ENCODE measurements around the gene CCDC57. TPM values are rescaled to one million over a fixed set of nuclear protein-coding genes. Genes with fewer than 3 reads are reported as not detected.

The CCDC57 gene
- total and polyA plus RNA-seq, 3 experiments from 2014 or later: 39.2 to 77.6 (median 69.8) TPM

DNA sequence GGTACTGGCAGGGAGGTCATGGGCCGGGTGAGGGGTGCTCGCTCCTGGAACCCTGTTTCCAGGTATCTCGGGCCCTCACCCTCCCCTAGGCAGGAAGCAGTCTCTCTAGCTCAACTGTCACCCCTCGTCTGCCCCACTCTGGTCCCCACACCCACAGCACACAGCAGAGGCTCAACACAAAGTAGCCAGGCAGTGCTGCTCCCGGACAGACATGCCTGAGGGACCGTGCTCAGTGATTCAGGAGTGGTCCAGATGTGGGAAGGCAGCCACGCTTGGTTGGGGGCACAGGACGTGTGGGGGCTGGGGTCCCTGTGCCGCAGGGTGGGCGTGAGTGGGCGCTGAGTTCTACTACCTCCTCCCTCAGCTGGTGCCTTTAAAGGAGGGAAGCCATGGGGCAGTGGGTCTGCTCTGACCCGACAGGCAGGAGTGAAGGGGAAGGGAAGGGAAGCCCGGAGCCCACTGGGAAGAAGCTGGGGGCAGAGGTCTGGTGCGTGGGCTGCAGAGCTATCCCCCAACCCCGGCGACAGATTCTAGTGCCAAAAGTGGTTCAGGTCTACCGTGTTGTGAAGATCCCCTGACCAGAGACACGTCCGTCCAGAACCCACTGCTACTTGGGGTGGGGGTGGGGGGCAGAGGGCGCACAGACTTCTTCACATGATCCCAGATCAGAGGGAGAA, 28.0 kb upstream of the CCDC57 start:
- Mint-ChIP-seq H3K4me3 (no peak overlapping the region), H3K36me3 (peaks cover 3 to 55% (median 8%) of the 10 kb centered on the region in 3 donors), H3K27me3 (no peaks in the 10 kb centered on the region), H3K9me3 (peaks cover 0 to 4% (median 0%) of the 10 kb centered on the region in 5 donors), H3K27ac (peak overlapping the region in 6 of 8 donors; percentile 23 to 71 (median 50)), H3K4me1 (peaks cover 26 to 74% (median 32%) of the 10 kb centered on the region in 3 donors)
- DNase-seq: peak in 1 of 5 donors; percentile 42
- peaks cover 43% of the 10 kb centered on the region for H3K4me1 ChIP-seq (ENCODE audit: insufficient read depth, low read length)
- H3K36me3 ChIP-seq (ENCODE audit: insufficient read depth, low read length): peaks cover 30% of the 10 kb centered on the region
- ChIA-PET CTCF (interaction anchor here (0.9 kb wide), 1 partner anchor 66 kb away, joined by 3 read pairs; no protein-coding TSS in a partner anchor), POLR2A (no interaction called here)
- H3K9me3 ChIP-seq (ENCODE audit: low read length): no peaks in the 10 kb centered on the region
- H3K27me3 ChIP-seq (ENCODE audit: insufficient read depth, low read length, poor library complexity, severe bottlenecking): no peaks in the 10 kb centered on the region
- peak overlapping the region; percentile 70 for H3K27ac ChIP-seq (ENCODE audit: low read depth, low read length)
- no peak overlapping the region for H3K4me3 ChIP-seq (ENCODE audit: low read length)

DNA sequence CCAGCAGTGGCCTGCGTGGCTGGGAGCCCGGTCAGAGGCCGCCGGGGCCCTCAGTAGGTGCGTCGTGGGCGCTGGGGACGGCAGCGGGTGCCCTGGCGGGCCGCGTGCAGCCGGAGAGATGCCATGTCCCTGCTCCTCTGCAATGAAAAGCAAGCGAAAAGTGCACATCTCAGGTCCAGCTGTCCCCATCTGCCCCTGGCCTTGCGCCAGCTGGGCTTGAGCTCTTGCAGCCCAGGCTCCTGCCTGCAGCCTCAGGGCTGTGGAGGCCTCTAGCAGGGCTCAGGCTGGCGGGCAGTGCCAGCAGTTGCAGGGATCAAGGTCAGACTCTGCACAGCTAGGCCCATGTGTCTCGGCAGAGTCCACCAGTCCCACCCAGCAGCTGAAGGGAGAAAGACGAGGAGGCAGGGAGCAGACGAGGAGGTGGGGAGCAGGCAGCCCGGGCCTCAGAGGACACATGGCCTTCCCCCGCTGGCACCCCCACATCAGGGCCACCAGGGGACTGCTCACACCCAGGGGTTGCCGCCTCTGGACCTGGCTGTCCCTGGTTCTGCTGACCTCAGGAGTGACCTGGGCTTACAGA, 27.4 kb upstream of the CCDC57 start:
- Histone ChIP-seq H3K27ac (ENCODE audit: low read depth, low read length) (peak overlapping the region; percentile 70), H3K4me1 (ENCODE audit: insufficient read depth, low read length) (peaks cover 43% of the 10 kb centered on the region), H3K4me3 (ENCODE audit: low read length) (no peak overlapping the region), H3K36me3 (ENCODE audit: insufficient read depth, low read length) (peaks cover 24% of the 10 kb centered on the region), H3K9me3 (ENCODE audit: low read length) (no peaks in the 10 kb centered on the region), H3K27me3 (ENCODE audit: insufficient read depth, low read length, poor library complexity, severe bottlenecking) (no peaks in the 10 kb centered on the region)
- H3K27ac Mint-ChIP-seq: peak overlapping the region in 5 of 8 donors; percentile 21 to 81 (median 65)
- CTCF ChIA-PET: interaction anchor here (0.9 to 1.9 kb wide), 2 partner anchors 34 to 67 kb away, joined by 3 to 7 read pairs; no protein-coding TSS in a partner anchor
- POLR2A ChIA-PET: no interaction called here
- peaks cover 3 to 48% (median 8%) of the 10 kb centered on the region in 3 donors for H3K36me3 Mint-ChIP-seq
- H3K9me3 Mint-ChIP-seq: peaks cover 0 to 4% (median 0%) of the 10 kb centered on the region in 5 donors
- H3K27me3 Mint-ChIP-seq: no peaks in the 10 kb centered on the region
- peaks cover 26 to 76% (median 32%) of the 10 kb centered on the region in 3 donors for H3K4me1 Mint-ChIP-seq
- peak in 1 of 5 donors; percentile 45 for DNase-seq
- no peak overlapping the region for H3K4me3 Mint-ChIP-seq

DNA sequence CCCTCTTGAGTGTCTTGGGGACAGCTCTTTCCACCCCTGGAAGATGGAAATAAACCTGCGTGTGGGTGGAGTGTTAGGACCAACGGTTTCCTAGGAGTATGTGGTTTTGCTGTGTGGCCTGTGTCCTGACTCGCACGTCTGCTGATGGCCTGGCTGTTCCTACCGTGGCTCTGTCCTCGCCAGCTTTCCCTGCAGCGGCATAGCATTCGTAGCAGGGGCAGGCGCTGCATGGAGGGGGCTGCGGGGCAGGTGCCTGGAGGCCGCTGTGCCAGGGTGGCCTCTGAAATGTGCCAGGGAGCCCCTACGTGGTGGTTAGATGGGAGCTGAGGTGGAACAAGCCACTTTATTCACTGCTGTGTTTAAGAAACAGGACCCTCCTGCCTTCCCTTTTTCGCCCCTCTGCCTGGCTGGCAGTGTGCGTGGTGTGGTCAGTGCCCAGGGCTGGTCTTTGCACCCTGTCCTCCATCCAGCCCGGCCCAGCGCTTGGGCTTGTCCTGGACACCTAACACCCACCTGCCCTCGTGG, 26.8 kb upstream of the CCDC57 start:
- H3K4me1 ChIP-seq (ENCODE audit: insufficient read depth, low read length): peaks cover 43% of the 10 kb centered on the region
- ChIA-PET POLR2A (no interaction called here), CTCF (interaction anchor here (0.9 to 1.9 kb wide), 2 partner anchors 34 to 67 kb away, joined by 3 to 7 read pairs; no protein-coding TSS in a partner anchor)
- no peaks in the 10 kb centered on the region for H3K9me3 ChIP-seq (ENCODE audit: low read length)
- peak overlapping the region in 5 of 7 donors; percentile 6 to 32 (median 24) for H3K4me3 Mint-ChIP-seq
- H3K27ac Mint-ChIP-seq: peak overlapping the region in 5 of 8 donors; percentile 36 to 86 (median 70)
- no peaks in the 10 kb centered on the region for H3K27me3 ChIP-seq (ENCODE audit: insufficient read depth, low read length, poor library complexity, severe bottlenecking)
- no peaks in the 10 kb centered on the region for H3K27me3 Mint-ChIP-seq
- H3K36me3 Mint-ChIP-seq: peaks cover 1 to 43% (median 6%) of the 10 kb centered on the region in 3 donors
- H3K9me3 Mint-ChIP-seq: peaks cover 0 to 4% (median 0%) of the 10 kb centered on the region in 5 donors
- peaks cover 25 to 74% (median 30%) of the 10 kb centered on the region in 3 donors for H3K4me1 Mint-ChIP-seq
- H3K27ac ChIP-seq (ENCODE audit: low read depth, low read length): peak overlapping the region; percentile 70
- H3K4me3 ChIP-seq (ENCODE audit: low read length): no peak overlapping the region
- peaks cover 18% of the 10 kb centered on the region for H3K36me3 ChIP-seq (ENCODE audit: insufficient read depth, low read length)
- peak in 1 of 5 donors; percentile 43 for DNase-seq

DNA sequence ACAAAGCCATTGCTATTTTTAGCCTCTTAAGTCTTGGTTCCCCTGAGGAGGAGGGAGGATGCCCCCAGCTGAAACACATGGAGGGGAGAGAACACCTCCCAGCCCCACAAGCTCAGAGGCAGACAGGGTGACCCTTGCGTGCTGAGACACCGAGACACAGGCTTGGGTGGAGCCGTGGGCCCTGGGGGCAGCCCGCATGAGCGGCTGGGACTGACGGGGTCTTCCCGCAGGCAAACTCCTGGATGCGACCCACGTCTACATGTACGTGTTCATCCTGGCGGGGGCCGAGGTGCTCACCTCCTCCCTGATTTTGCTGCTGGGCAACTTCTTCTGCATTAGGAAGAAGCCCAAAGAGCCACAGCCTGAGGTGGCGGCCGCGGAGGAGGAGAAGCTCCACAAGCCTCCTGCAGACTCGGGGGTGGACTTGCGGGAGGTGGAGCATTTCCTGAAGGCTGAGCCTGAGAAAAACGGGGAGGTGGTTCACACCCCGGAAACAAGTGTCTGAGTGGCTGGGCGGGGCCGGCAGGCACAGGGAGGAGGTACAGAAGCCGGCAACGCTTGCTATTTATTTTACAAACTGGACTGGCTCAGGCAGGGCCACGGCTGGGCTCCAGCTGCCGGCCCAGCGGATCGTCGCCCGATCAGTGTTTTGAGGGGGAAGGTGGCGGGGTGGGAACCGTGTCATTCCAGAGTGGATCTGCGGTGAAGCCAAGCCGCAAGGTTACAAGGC, 26.0 kb upstream of the CCDC57 start:
- Mint-ChIP-seq H3K27me3 (no peaks in the 10 kb centered on the region), H3K4me3 (peak overlapping the region; percentile 24 to 93 (median 78)), H3K36me3 (peaks cover 0 to 35% (median 0%) of the 10 kb centered on the region in 3 donors), H3K27ac (peak overlapping the region; percentile 59 to 93 (median 88)), H3K9me3 (peaks cover 0 to 2% (median 0%) of the 10 kb centered on the region in 5 donors), H3K4me1 (peaks cover 22 to 67% (median 24%) of the 10 kb centered on the region in 3 donors)
- ChIA-PET CTCF (interaction anchor here (1.0 to 4.9 kb wide), 7 partner anchors 9 to 208 kb away, joined by 3 to 71 read pairs (median 4); partner anchors contain the start of gene CD7), POLR2A (interaction anchor here (1.0 kb wide), 2 partner anchors 10 to 26 kb away, joined by 3 to 5 read pairs; partner anchors contain the start of genes CCDC57 and SLC16A3)
- Histone ChIP-seq H3K4me3 (ENCODE audit: low read length) (peak overlapping the region; percentile 58), H3K27me3 (ENCODE audit: insufficient read depth, low read length, poor library complexity, severe bottlenecking) (no peaks in the 10 kb centered on the region), H3K27ac (ENCODE audit: low read depth, low read length) (peak overlapping the region; percentile 59), H3K36me3 (ENCODE audit: insufficient read depth, low read length) (peaks cover 10% of the 10 kb centered on the region), H3K4me1 (ENCODE audit: insufficient read depth, low read length) (peaks cover 43% of the 10 kb centered on the region), H3K9me3 (ENCODE audit: low read length) (no peaks in the 10 kb centered on the region)
- DNase-seq: peak; percentile 58 to 78 (median 67)

DNA sequence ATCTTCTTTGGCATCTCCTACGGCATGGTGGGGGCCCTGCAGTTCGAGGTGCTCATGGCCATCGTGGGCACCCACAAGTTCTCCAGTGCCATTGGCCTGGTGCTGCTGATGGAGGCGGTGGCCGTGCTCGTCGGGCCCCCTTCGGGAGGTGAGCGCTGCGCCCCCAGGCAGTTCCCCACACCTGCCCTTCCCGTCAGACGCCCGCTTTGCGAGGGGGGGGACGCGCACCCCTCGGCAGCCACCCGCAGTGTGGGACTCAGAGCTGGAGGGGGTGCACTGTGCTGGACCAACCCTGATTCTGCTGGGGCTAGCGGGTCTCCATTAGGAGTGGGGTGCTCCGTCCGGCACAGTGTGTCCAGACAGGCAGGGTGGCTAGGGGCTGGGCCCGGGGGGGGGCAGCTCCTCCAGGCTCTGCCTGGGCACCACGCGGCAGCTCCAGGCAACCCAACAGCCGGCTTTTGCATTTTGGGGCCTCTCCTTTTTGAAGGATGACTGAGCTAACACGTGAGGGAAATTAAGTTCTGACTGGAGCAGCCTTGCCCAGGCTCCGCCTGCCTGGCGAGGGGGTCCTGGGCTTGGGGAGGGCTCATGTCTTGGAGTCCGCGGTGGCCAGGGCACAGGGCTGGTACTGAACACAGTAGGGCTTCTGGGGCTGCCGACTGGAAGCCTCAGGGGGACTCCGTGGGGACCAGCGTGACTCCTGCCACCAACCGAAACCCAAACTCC, 25.3 kb upstream of the CCDC57 start:
- Mint-ChIP-seq H3K36me3 (peaks cover 0 to 27% (median 0%) of the 10 kb centered on the region in 3 donors), H3K4me3 (peak overlapping the region in 5 of 7 donors; percentile 18 to 82 (median 77)), H3K27ac (peak overlapping the region; percentile 59 to 93 (median 89)), H3K27me3 (no peaks in the 10 kb centered on the region), H3K9me3 (peaks cover 0 to 2% (median 0%) of the 10 kb centered on the region in 5 donors), H3K4me1 (peaks cover 24 to 71% (median 25%) of the 10 kb centered on the region in 3 donors)
- no peak for DNase-seq
- POLR2A ChIA-PET: interaction anchor here (1.0 kb wide), 2 partner anchors 9 to 26 kb away, joined by 3 to 5 read pairs; partner anchors contain the start of genes CCDC57 and SLC16A3
- Histone ChIP-seq H3K4me3 (ENCODE audit: low read length) (peak overlapping the region; percentile 58), H3K4me1 (ENCODE audit: insufficient read depth, low read length) (peaks cover 43% of the 10 kb centered on the region), H3K27ac (ENCODE audit: low read depth, low read length) (peak overlapping the region; percentile 59), H3K36me3 (ENCODE audit: insufficient read depth, low read length) (peaks cover 3% of the 10 kb centered on the region), H3K27me3 (ENCODE audit: insufficient read depth, low read length, poor library complexity, severe bottlenecking) (no peaks in the 10 kb centered on the region), H3K9me3 (ENCODE audit: low read length) (no peaks in the 10 kb centered on the region)
- CTCF ChIA-PET: interaction anchor here (1.0 to 4.9 kb wide), 9 partner anchors 8 to 207 kb away, joined by 3 to 71 read pairs (median 5); partner anchors contain the start of genes CD7 and SECTM1

DNA sequence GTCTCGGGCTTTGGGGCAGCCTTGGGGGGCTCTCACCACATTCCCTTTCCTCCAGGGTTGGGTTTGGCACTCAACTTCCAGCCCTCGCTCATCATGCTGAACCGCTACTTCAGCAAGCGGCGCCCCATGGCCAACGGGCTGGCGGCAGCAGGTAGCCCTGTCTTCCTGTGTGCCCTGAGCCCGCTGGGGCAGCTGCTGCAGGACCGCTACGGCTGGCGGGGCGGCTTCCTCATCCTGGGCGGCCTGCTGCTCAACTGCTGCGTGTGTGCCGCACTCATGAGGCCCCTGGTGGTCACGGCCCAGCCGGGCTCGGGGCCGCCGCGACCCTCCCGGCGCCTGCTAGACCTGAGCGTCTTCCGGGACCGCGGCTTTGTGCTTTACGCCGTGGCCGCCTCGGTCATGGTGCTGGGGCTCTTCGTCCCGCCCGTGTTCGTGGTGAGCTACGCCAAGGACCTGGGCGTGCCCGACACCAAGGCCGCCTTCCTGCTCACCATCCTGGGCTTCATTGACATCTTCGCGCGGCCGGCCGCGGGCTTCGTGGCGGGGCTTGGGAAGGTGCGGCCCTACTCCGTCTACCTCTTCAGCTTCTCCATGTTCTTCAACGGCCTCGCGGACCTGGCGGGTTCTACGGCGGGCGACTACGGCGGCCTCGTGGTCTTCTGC, 24.6 kb upstream of the CCDC57 start:
- CTCF ChIA-PET: interaction anchor here (0.9 to 4.9 kb wide), 15 partner anchors 8 to 260 kb away, joined by 3 to 71 read pairs (median 5); partner anchors contain the start of genes CD7 and SECTM1
- Histone ChIP-seq H3K4me3 (ENCODE audit: low read length) (no peak overlapping the region), H3K9me3 (ENCODE audit: low read length) (no peaks in the 10 kb centered on the region), H3K4me1 (ENCODE audit: insufficient read depth, low read length) (peaks cover 43% of the 10 kb centered on the region), H3K36me3 (ENCODE audit: insufficient read depth, low read length) (no peaks in the 10 kb centered on the region), H3K27me3 (ENCODE audit: insufficient read depth, low read length, poor library complexity, severe bottlenecking) (no peaks in the 10 kb centered on the region), H3K27ac (ENCODE audit: low read depth, low read length) (peak overlapping the region; percentile 75)
- H3K27ac Mint-ChIP-seq: peak overlapping the region in 4 of 8 donors; percentile 6 to 88 (median 52)
- peaks cover 0 to 2% (median 0%) of the 10 kb centered on the region in 5 donors for H3K9me3 Mint-ChIP-seq
- peak in 1 of 5 donors; percentile 61 for DNase-seq
- H3K4me3 Mint-ChIP-seq: no peak overlapping the region
- no peaks in the 10 kb centered on the region for H3K27me3 Mint-ChIP-seq
- POLR2A ChIA-PET: interaction anchor here (1.0 to 1.1 kb wide), 4 partner anchors 25 to 96 kb away, joined by 3 to 5 read pairs (median 4); partner anchors contain the start of genes CCDC57 and SECTM1
- H3K36me3 Mint-ChIP-seq: peaks cover 0 to 20% (median 0%) of the 10 kb centered on the region in 3 donors
- peaks cover 21 to 65% (median 24%) of the 10 kb centered on the region in 3 donors for H3K4me1 Mint-ChIP-seq

Measured in CD8-positive, alpha-beta memory T cell (primary cell).